ENCODE results near the gene APOBR.
"Not testable (repeated sequence)": the region's sequence is repeated elsewhere in the genome, so short reads cannot be mapped to it uniquely, and the experiment has no call there.

Gene APOBR, protein sequence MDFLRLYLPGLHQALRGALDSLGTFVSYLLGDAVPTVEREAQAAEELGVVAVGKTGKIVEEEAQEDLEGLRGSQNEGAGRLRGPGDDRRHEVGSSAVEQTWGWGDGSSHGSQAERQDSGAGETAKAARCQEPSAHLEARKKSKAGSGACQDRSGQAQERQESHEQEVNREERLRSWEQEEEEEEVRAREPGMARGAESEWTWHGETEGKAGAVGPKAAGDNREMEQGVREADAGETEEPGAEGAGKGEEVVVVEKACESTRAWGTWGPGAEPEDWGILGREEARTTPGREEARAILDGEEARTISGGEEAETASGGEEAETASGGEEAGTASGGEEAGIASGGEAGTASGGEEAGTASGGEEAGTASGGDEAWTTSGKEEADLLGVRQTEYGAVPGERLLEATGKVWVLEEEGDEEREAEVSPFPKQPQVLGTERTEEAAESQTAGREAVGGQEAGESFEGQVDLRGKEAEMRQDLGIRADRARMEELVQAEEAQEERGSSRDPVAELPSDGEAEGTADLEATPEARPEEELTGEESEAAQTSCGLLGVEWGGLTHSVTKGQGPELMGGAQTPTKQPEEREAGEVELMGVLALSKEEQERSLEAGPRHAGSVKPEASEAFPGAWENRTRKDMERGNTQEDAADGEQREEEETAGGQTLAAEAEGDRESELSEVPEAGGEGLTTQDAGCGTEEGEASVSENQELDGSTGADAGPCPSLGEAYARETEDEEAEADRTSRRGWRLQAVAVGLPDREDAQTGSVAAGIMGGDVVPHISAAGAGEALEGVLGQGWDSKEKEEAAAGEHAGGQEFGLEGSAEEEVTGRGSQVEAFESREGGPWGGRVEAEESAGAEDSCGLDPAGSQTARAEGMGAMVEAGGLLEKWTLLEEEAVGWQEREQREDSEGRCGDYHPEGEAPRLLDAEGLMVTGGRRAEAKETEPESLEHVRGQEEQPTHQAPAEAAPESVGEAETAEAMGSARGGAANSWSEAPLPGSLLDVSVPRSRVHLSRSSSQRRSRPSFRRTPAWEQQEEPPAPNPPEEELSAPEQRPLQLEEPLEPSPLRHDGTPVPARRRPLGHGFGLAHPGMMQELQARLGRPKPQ

DNA sequence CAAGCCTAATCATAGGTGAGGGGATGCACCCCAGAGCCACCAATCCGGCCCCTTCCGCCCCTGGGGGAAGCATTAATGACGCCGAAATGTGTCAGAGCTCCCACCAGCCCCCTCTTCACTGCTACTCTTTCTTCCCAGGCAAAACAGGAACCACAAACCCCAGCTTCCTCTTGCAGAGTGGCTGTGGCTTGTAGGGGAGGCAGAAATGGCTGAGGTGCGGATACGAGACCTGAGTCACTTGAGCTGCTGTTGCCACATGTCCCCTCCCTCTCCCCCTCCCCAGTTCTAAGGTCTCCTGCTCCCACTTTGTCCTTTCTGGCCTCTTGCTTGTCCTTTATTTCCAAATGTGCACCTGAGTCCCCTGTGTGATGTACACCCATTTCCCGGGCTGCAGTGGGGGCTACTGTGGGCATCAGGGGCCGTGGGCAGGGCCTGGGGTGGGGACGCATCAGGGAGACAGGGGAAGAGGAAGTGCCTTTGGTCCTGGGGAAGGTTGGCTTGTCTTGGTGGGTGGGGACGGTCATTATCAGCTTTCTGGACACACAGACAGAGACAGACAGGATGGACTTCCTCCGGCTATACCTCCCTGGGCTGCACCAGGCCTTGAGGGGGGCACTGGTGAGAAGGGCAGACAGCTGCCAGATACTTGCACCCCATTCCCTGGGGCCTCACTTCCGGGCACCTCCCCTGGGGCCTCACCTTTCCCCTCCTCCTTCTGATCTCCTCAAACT is at the start of gene APOBR:
TSS of gene APOBR (plus strand) at position 523 of the 731 bp plus-strand sequence. CDS start at position 562, 39 bp downstream.
- DNase-seq, result no peak

DNA sequence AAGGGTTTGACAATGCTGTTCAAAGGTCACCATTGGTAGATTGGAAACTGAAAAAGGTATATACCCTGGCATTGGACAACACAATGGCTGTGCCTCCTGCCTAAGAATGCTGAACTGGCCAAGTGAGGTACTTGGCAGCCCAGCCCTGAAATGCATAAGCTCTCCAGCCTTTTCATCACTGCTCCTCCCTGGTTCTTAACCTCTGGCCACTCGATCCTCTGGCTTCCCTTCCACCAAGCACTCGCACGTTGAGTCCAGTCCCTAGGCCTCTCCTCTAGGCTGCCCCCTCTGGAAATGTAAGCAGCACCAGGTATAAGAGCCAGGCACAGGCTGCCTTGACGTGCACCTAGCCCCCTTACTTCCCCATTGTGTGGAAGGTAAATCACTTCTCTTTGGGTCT is 48.1 kb upstream of the APOBR start:
- not testable (repeated sequence) for DNase-seq

DNA sequence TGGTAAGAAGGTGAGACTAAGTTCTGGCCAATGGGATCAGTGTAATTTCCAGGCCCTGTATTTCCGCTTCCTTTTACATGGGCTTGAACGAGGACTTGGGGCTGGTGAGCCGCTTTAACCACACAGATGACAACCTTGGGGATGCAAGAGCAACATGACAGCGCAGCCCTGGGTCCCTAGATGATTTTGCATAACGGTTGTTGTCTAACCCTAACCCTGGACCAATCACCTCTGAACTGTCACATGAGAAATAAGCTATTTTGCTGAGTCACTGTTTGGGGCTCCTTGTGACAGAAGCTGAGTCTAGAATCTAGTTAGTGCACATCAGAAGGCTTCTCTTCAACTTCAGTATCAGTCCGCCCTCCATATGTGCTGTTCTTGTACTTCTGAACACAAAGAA is 47.4 kb upstream of the APOBR start:
- not testable (repeated sequence) for DNase-seq

DNA sequence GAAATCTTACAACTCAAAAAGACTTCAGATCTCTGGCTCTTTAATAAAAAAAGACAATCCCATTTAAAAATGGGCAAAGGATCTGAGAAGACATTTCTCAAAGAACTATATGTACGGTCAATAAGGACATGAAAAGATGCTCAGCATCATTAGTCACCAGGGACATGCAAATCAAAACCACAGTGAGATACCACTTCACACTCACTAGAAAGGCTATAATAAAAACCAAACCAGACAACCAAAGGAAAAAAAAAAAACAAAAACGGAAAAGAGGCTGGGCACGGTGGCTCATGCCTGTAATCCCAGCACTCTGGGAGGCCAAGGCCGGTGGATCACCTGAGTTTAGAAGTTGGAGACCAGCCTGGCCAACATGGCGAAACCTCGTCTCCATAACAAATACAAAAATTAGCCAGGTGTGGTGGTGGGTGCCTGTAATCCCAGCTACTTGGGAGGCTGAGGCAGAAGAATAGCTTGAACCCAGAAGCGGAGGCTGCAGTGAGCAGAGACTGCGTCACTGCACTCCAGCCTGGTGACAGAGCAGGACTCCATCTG is 20.7 kb upstream of the APOBR start:
- DNase-seq, result no peak

DNA sequence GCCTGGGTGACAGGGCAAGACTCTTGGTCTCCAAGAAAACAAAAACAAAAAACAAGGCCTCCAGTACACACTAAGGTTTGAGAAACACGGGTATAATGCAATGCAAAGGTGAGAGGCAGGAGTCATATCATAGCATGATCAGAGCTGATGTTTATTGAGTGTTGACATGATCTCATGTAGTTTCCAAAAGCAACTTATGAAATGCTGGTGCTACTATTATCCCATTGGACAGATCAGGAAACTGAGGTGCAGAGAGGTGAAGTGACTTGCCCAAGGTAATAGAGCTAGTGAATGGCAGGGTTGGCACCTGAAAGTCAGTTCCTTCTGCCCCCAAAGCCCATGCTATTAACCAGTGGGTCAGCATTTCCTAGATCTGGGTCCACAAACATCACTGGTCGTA is 19.2 kb upstream of the APOBR start:
- DNase-seq, result no peak

DNA sequence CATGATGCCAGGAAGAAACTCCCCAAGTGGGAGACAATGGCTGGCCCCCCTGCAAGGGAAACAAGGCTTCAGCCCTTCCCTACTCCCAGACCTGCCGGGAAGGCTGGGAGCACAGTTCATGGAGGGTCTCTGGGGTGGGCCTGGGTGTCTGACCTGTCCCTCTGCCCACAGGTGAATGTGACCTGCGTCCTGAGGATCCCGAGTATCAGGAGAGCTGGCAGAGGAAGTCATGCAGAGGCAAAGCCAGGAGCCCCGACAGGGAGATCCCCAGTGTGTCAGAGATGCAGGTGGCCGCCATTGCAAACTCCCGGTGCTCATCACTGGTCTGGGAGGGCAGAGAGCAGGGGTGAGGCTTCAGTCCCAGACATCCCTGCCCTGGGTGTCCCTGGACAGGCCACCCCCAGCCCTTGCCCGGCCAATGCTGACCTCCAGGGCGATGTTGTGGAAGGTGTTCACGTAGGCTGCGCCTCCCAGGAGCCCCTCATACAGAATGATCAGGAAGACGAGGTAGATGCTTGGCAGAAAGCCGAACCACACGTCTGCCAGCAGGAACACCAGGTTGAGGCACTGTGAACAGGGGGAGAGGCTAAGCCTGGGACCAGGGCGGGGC is 17.0 kb upstream of the APOBR start:
- no peak for DNase-seq

DNA sequence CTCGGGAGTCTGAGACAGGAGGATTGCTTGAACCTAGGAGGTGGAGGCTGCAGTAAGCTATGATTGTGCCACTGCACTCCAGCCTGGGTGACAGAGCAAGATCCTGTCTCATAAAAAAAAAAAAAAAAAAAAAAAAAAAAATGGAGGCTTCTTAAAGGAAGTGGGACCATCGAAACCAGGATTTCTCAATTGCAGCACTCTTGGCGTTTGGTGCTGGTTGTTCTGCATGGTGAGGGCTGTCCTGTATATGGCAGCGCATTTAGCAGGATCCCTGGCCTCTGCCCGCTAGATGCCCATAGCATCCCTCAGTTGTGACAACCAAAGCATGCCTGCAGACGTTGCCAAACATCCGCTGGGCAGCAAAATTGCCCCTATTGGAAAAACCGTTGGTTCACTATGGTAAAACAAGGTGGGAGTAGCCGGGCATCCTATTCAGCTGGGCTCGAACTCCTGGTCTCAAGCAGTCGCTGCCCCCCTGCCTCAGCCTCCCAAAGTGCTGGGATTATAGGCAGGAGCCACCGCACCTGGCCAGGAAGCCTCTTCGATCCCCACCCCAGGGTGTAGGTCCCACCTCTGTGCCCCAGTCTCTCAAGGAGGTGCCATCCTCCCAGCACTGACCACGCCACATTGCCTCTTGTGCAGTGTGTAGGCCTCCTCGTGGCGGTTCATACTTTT is 15.8 kb upstream of the APOBR start:
- no peak for DNase-seq

DNA sequence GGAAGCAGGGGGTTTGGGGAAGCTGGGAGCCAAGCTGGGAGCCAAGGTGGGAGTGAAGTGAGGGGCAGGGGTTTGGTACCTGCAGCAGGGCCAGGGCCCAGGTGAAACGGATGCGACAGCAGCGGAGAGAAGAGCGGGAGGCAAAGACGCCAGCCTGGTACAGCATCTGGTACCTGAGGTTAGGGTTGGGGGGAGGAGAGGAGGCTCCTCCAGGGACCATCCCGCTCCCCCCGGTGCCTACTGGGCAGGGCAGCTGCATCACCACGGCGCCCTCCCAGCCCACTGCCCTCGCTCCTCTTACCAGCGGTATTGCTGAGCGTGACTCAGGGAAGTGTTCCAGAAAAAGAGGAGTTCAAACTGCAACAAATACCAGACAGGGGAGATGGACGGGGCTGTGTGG is 12.4 kb upstream of the APOBR start:
- DNase-seq, result no peak

DNA sequence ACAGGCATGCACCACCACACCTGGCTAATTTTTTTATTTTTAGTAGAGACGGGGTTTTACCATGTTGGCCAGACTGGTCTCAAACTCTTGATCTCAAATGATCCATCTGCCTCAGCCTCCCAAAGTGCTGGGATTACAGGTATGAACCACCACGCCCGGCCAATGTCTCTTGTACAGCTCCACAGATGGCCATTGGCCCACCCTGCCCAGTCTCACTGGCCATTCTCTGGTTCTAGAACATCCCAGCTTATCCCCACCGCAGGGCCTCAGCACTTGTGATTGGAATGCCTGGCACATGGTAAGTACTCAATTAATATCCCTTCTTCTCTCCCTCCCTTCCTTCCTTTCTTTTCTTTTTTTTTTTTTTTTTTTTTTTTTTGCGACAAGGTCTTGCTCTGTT is 11.1 kb upstream of the APOBR start:
- not testable (repeated sequence) for DNase-seq

DNA sequence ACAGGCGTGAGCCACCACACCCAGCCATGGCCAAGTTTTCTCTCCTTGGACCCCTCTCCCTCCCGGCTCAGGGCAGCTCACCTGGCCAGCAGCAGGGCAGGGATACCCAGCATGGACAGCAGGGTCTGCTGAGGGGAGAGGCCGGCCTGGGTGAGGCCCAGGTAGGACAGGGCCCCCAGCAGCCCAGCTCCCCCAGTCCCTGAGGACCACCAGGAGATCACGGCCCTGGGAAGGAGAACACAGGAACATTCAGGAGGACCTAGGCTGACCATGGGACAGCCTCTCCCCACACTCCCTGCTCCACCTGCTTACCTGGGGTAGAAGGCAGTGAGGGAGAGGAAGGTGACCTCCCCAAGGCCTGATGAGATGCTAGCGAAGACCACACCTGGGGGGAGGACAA is 8.2 kb upstream of the APOBR start:
- no peak for DNase-seq

DNA sequence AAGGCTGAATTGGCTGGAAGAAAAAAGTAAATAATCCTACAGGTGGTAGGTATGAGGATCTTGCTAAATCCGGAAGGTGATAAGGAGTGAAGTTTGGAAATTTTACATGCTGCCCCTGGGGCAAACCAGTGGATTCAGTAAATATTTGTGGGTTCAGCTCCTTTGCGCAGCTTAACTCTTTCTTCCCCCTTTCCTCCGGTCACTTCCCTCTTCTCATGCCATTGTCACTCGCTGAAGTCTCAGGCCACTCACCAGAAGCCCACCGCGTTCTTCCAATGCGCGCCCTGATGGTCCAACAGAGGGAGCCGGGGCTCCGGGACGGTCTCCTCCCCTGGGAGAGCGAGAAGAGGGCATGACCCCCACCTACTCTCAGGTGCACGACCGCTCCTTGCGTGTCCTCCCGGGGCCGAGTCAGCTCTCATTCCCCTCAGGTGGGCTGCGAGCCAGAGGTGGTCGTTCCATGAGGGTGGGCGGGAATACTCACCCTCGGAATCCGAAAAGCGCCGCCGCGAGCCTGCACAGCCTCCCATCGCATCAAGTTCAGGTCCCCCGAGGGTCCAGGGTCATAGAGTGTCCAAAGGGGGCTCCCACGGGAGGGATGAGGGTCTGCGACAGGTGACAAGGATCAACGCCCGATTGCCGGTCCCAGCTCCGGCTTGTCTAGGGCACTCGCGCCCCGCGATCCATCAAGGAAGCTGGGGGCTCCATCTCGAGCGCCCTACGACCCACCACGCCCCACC is 3.0 kb upstream of the APOBR start:
- no peak for DNase-seq

DNA sequence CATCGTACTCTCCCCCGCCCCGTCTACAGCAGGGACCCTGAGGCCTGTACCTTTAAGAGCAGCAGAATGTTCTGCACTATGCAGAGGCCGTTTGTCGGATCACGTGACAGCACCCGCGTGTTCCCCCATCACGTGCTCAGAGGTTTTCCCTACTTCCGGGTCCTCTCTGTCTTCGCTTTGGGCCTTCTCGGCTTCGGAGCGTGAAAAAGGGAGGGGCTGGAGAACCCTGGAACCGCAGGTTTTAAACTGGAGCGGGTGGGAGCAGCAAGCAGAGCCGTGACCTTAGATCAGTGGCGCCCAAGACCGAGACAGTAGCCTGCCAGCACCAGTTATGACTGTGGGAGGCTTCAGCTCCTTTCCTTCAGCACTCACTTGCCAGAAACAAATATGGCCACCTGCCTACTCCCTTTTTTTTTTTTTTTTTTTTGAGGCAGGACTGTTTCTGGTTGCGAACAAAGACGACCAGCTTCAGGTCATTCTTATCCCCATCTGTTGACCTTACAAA is 2.4 kb upstream of the APOBR start, which contains the start of gene CLN3:
TSS of gene CLN3 (minus strand) at position 105 of the 505 bp plus-strand sequence. CDS start 315 bp downstream, outside the sequence.
- peak; percentile 88 to 91 for DNase-seq

DNA sequence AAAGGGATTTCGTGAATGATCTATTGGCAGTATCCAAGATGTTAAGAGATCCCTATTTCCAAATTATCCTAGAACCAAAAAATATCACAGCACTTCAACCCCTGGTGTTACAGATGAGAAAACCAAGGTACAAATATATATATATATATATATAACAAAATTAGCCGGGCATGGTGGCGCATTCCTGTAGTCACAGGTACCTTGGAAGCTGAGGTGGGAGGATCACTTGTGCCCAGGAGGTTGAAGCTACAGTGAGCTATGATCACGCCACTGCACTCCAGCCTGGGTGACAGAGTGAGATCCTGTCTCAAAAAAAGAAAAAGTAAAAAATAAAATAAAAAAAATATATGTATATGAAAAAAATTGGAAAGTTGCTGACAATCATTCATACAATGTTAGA is 1.9 kb upstream of the APOBR start:
- no peak for DNase-seq

DNA sequence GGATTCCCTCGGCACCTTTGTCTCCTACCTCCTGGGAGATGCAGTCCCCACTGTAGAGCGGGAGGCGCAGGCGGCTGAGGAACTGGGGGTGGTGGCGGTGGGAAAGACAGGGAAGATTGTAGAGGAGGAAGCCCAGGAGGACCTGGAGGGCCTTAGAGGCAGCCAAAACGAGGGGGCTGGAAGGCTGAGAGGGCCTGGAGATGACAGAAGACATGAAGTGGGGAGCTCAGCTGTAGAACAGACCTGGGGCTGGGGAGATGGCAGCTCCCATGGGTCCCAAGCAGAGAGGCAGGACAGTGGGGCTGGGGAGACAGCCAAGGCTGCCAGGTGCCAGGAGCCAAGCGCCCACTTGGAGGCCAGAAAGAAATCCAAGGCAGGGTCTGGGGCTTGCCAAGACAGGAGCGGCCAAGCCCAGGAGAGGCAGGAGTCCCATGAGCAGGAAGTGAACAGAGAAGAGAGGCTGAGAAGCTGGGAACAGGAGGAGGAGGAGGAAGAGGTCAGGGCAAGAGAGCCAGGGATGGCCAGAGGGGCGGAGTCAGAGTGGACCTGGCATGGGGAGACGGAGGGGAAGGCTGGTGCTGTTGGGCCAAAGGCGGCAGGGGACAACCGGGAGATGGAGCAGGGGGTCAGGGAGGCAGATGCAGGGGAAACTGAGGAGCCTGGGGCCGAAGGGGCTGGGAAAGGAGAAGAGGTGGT is 803 bp downstream of the APOBR start:
- DNase-seq, result peak in 1 of 2 experiments; percentile 23

DNA sequence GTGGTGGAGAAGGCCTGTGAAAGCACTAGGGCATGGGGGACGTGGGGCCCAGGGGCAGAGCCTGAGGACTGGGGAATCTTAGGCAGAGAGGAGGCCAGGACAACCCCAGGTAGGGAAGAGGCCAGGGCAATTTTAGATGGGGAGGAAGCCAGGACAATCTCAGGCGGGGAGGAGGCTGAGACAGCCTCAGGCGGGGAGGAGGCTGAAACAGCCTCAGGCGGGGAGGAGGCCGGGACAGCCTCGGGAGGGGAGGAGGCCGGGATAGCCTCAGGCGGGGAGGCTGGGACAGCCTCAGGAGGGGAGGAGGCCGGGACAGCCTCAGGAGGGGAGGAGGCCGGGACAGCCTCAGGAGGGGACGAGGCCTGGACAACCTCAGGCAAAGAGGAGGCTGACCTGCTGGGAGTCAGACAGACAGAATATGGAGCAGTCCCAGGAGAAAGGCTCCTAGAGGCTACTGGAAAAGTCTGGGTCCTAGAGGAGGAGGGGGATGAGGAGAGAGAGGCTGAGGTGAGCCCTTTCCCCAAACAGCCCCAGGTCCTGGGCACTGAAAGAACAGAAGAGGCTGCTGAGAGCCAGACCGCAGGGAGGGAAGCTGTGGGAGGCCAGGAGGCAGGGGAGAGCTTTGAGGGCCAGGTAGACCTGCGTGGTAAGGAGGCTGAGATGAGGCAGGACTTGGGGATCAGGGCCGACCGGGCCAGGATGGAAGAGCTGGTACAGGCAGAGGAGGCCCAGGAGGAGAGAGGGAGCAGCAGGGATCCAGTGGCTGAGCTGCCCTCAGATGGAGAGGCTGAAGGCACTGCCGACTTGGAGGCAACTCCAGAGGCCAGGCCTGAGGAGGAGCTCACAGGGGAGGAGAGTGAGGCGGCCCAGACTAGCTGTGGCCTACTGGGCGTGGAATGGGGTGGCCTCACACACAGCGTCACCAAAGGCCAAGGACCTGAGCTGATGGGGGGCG is 1.6 kb downstream of the APOBR start:
- no peak for DNase-seq

DNA sequence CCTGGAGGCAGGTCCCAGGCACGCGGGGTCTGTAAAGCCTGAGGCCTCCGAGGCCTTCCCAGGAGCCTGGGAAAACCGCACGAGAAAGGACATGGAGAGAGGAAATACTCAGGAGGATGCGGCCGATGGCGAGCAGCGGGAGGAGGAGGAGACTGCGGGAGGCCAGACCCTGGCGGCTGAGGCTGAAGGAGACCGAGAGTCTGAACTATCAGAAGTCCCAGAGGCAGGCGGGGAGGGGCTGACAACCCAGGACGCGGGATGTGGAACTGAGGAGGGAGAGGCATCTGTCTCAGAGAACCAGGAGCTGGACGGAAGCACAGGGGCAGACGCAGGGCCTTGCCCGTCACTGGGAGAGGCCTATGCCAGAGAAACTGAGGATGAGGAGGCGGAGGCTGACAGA is 2.4 kb downstream of the APOBR start:
- no peak for DNase-seq

DNA sequence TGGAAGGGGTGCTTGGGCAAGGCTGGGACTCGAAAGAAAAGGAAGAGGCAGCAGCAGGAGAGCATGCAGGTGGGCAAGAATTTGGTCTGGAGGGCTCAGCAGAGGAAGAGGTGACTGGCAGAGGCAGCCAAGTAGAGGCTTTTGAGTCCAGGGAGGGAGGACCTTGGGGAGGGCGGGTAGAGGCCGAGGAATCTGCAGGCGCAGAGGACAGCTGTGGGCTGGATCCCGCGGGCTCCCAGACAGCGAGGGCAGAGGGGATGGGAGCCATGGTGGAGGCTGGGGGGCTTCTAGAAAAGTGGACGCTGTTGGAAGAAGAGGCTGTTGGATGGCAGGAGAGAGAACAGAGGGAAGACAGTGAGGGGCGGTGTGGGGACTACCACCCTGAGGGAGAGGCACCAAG is 2.9 kb downstream of the APOBR start:
- DNase-seq, result no peak

DNA sequence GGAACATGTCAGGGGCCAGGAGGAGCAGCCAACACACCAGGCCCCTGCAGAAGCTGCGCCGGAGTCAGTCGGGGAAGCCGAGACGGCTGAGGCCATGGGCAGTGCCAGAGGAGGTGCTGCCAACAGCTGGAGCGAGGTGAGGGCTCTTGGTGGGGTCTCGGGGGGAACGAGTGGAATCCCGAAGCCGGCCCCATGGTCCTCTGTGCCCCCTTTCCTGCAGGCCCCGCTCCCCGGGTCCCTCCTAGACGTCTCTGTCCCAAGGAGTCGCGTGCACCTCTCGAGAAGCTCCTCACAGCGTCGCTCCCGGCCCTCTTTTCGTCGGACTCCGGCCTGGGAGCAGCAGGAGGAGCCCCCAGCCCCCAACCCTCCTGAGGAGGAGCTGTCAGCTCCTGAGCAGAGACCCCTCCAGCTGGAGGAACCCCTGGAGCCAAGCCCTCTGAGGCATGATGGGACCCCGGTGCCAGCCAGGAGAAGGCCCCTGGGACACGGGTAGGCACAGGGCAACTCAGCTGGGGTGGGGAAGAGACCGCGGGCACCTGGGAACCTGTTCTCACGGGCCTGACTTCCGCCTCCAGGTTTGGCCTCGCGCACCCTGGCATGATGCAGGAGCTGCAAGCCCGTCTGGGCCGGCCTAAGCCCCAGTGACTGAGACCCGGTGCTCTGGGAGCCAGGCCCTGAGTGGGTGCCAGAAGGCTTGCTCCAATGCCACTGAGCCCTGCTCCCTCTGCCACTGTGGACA is 3.6 kb downstream of the APOBR start:
- DNase-seq, result no peak

Measured in NCI-H446 (cell line).